Activated naive CD4-positive, alpha-beta T cell treated with anti-CD3 and anti-CD28 coated beads for 36 hours (primary cell): ENCODE measurements around the gene TYW1. TPM values are rescaled to one million over a fixed set of nuclear protein-coding genes. Genes with fewer than 3 reads are reported as not detected.
"Not testable (repeated sequence)": the region's sequence is repeated elsewhere in the genome, so short reads cannot be mapped to it uniquely, and the experiment has no call there.

Source experiments
- CTCF ChIA-PET: fragments of 350-600 bp; sonication (Branson Sonifier 250); formaldehyde crosslinking; loops from one replicate; lab custom pipeline; 2021; ENCODE audit warnings: antibody characterized with exemption; lab: Charles Lee
- DNase-seq: peaks from one replicate; pipeline ENCODE4 v3.0.0-alpha.2; 2020
- H3K27ac Mint-ChIP-seq: one replicate; pipeline ENCODE4 v1.8.0; 2021; ENCODE audit warnings: mild to moderate bottlenecking, mixed read lengths
- H3K27me3 Mint-ChIP-seq: one replicate; pipeline ENCODE4 v1.8.0; 2021; ENCODE audit warnings: low read depth, mixed read lengths
- H3K36me3 Mint-ChIP-seq: one replicate; pipeline ENCODE4 v1.8.0; 2021; ENCODE audit warnings: low read depth, mixed read lengths
- H3K4me1 Mint-ChIP-seq: one replicate; pipeline ENCODE4 v1.8.0; 2021; ENCODE audit warnings: low read depth, mixed read lengths
- H3K4me3 Mint-ChIP-seq: one replicate; pipeline ENCODE4 v1.8.0; 2021; ENCODE audit warnings: mild to moderate bottlenecking, moderate library complexity, mixed read lengths
- H3K9me3 Mint-ChIP-seq: one replicate; pipeline ENCODE4 v1.8.0; 2021; ENCODE audit warnings: mixed read lengths
- intact Hi-C: fragments of 100-400 bp; cut with micrococcal nuclease; formaldehyde crosslinking; loops from one replicate; pipeline ENCODE4 v1.15.1; 2023
- total RNA-seq, 2 experiments: library from RNA; stranded (reverse); gene quantifications; one replicate each; pipeline ENCODE4 v1.2.3, GENCODE V29; 2021

The TYW1 gene
- total RNA-seq, 2 experiments from 2014 or later, result 12.9 to 13.5 TPM

GRCh38 chr7:67226340-67226907 lies 229.8 kb downstream of the TYW1 start:
- H3K27ac Mint-ChIP-seq, result peak overlapping the region; percentile 4
- H3K9me3 Mint-ChIP-seq, CTCF ChIA-PET, H3K4me3 Mint-ChIP-seq, H3K27me3 Mint-ChIP-seq, intact Hi-C loops: not testable (repeated sequence)
- peak; percentile 35 for DNase-seq
- peaks cover 30% of the 10 kb centered on the region for H3K36me3 Mint-ChIP-seq
- H3K4me1 Mint-ChIP-seq, result peaks cover 10% of the 10 kb centered on the region

GRCh38 chr7:67226967-67227366 lies 230.3 kb downstream of the TYW1 start:
- intact Hi-C loops, DNase-seq, H3K27me3 Mint-ChIP-seq, CTCF ChIA-PET, H3K9me3 Mint-ChIP-seq, H3K27ac Mint-ChIP-seq, H3K4me3 Mint-ChIP-seq: not testable (repeated sequence)
- Mint-ChIP-seq H3K36me3 (peaks cover 28% of the 10 kb centered on the region), H3K4me1 (peaks cover 10% of the 10 kb centered on the region)

- H3K4me1 Mint-ChIP-seq, result peaks cover 10% of the 10 kb centered on the region
- H3K27ac Mint-ChIP-seq, intact Hi-C loops, H3K27me3 Mint-ChIP-seq, CTCF ChIA-PET, H3K4me3 Mint-ChIP-seq, H3K9me3 Mint-ChIP-seq, DNase-seq: not testable (repeated sequence)
- H3K36me3 Mint-ChIP-seq, result peaks cover 18% of the 10 kb centered on the region
Observed at GRCh38 chr7:67229018-67229417, 232.4 kb downstream of the TYW1 start.

- H3K9me3 Mint-ChIP-seq, H3K27me3 Mint-ChIP-seq, intact Hi-C loops, DNase-seq, CTCF ChIA-PET, H3K27ac Mint-ChIP-seq, H3K4me3 Mint-ChIP-seq: not testable (repeated sequence)
- H3K36me3 Mint-ChIP-seq, result peaks cover 17% of the 10 kb centered on the region
- H3K4me1 Mint-ChIP-seq, result peaks cover 10% of the 10 kb centered on the region
Observed at GRCh38 chr7:67230029-67230428, 233.4 kb downstream of the TYW1 start.

GRCh38 chr7:67233506-67233905 lies 236.9 kb downstream of the TYW1 start:
- H3K4me3 Mint-ChIP-seq, H3K27me3 Mint-ChIP-seq, H3K4me1 Mint-ChIP-seq, DNase-seq, CTCF ChIA-PET, H3K9me3 Mint-ChIP-seq, intact Hi-C loops, H3K27ac Mint-ChIP-seq: not testable (repeated sequence)
- peaks cover 14% of the 10 kb centered on the region for H3K36me3 Mint-ChIP-seq

- H3K27ac Mint-ChIP-seq, CTCF ChIA-PET, H3K9me3 Mint-ChIP-seq, H3K4me3 Mint-ChIP-seq, intact Hi-C loops, H3K27me3 Mint-ChIP-seq, H3K4me1 Mint-ChIP-seq, DNase-seq, H3K36me3 Mint-ChIP-seq: not testable (repeated sequence)
Observed at GRCh38 chr7:67236216-67236615, 239.6 kb downstream of the TYW1 start.

GRCh38 chr7:67242871-67243270 lies 246.2 kb downstream of the TYW1 start:
- H3K4me3 Mint-ChIP-seq, H3K9me3 Mint-ChIP-seq, H3K27ac Mint-ChIP-seq, DNase-seq, H3K27me3 Mint-ChIP-seq, CTCF ChIA-PET, intact Hi-C loops, H3K36me3 Mint-ChIP-seq, H3K4me1 Mint-ChIP-seq: not testable (repeated sequence)

GRCh38 chr7:67248364-67248763 lies 251.7 kb downstream of the TYW1 start:
- intact Hi-C loops, H3K4me1 Mint-ChIP-seq, H3K27ac Mint-ChIP-seq: not testable (repeated sequence)

GRCh38 chr7:67251986-67252558 lies 255.4 kb downstream of the TYW1 start:
- DNase-seq, result no peak
- CTCF ChIA-PET, result no interaction called here
- no peaks in the 10 kb centered on the region for H3K4me1 Mint-ChIP-seq
- H3K36me3 Mint-ChIP-seq, result peaks cover 18% of the 10 kb centered on the region
- intact Hi-C loops, result no loop called here
- no peak overlapping the region for H3K4me3 Mint-ChIP-seq
- no peaks in the 10 kb centered on the region for H3K27me3 Mint-ChIP-seq
- peaks cover 8% of the 10 kb centered on the region for H3K9me3 Mint-ChIP-seq
- H3K27ac Mint-ChIP-seq, result no peak overlapping the region

More at GRCh38 chr7:67248364-67248763, 251.7 kb downstream of the TYW1 start:
- DNase-seq, CTCF ChIA-PET, H3K27me3 Mint-ChIP-seq, H3K9me3 Mint-ChIP-seq, H3K4me3 Mint-ChIP-seq: not testable (repeated sequence)
- peaks cover 22% of the 10 kb centered on the region for H3K36me3 Mint-ChIP-seq

- H3K4me1 Mint-ChIP-seq, H3K4me3 Mint-ChIP-seq, intact Hi-C loops, H3K27ac Mint-ChIP-seq, H3K27me3 Mint-ChIP-seq, CTCF ChIA-PET, H3K9me3 Mint-ChIP-seq, DNase-seq: not testable (repeated sequence)
- peaks cover 11% of the 10 kb centered on the region for H3K36me3 Mint-ChIP-seq
Observed at GRCh38 chr7:67255076-67255475, 258.4 kb downstream of the TYW1 start.

GRCh38 chr7:67257779-67258178 lies 261.1 kb downstream of the TYW1 start:
- H3K9me3 Mint-ChIP-seq, H3K27ac Mint-ChIP-seq, DNase-seq, H3K36me3 Mint-ChIP-seq, H3K4me3 Mint-ChIP-seq, CTCF ChIA-PET, H3K27me3 Mint-ChIP-seq, intact Hi-C loops, H3K4me1 Mint-ChIP-seq: not testable (repeated sequence)

- CTCF ChIA-PET, intact Hi-C loops, DNase-seq, H3K36me3 Mint-ChIP-seq, H3K9me3 Mint-ChIP-seq, H3K27me3 Mint-ChIP-seq, H3K4me3 Mint-ChIP-seq, H3K4me1 Mint-ChIP-seq, H3K27ac Mint-ChIP-seq: not testable (repeated sequence)
Observed at GRCh38 chr7:67259363-67259762, 262.7 kb downstream of the TYW1 start.

GRCh38 chr7:67260166-67260586 lies 263.5 kb downstream of the TYW1 start:
- H3K4me3 Mint-ChIP-seq, H3K27me3 Mint-ChIP-seq, H3K9me3 Mint-ChIP-seq, intact Hi-C loops, H3K4me1 Mint-ChIP-seq, CTCF ChIA-PET, H3K27ac Mint-ChIP-seq: not testable (repeated sequence)
- peaks cover 11% of the 10 kb centered on the region for H3K36me3 Mint-ChIP-seq
- DNase-seq, result peak; percentile 40
